CD4-positive, alpha-beta T cell (primary cell): Measurements from ENCODE around the gene TTC27. TPM values are rescaled to one million over a fixed set of nuclear protein-coding genes. Genes with fewer than 3 reads are reported as not detected.

Experiments
- ATAC-seq: fragments of 200-7000 bp; cut with Tn5 transposase; one replicate; pipeline ENCODE4 v1.10.0; 2022; ENCODE audit warnings: mild to moderate bottlenecking; ENCODE audit not compliant: poor library complexity
- CTCF ChIA-PET: fragments of 350-600 bp; sonication (Branson Sonifier 250); formaldehyde crosslinking; loops from one replicate; lab custom pipeline; 2021; ENCODE audit warnings: antibody characterized with exemption, inconsistent platforms; lab: Charles Lee
- POLR2A ChIA-PET: fragments of 350-600 bp; sonication (Branson Sonifier 250); formaldehyde crosslinking; loops from one replicate; lab custom pipeline; 2021; ENCODE audit warnings: antibody characterized with exemption, inconsistent platforms; lab: Charles Lee
- DNase-seq, 14 experiments: peaks; one replicate each; pipeline ENCODE4 v3.0.0-alpha.2; 2013 to 2020; ENCODE audit warnings: mixed read lengths in 2 of 14
- H3K27ac ChIP-seq, 2 donors: one replicate each; pipeline versions ENCODE4 v1.5.1 to v1.7.0; 2013; ENCODE audit warnings: low read length in 2 of 2, low read depth in 1 of 2, mild to moderate bottlenecking in 1 of 2
- H3K27me3 ChIP-seq, 2 experiments: 1 replicate in 1 of 2; 2 replicates in 1 of 2; pipeline versions ENCODE4 v1.6.1 to v1.7.0; 2013; ENCODE audit warnings: low read length in 2 of 2, control low read depth in 1 of 2, mild to moderate bottlenecking in 1 of 2, moderate library complexity in 1 of 2; ENCODE audit not compliant: insufficient read depth in 2 of 2, control insufficient read depth in 1 of 2
- H3K36me3 ChIP-seq: one replicate; pipeline ENCODE4 v1.6.1; 2013; ENCODE audit warnings: low read length, control low read depth; ENCODE audit not compliant: insufficient read depth
- H3K4me1 ChIP-seq: one replicate; pipeline ENCODE4 v1.6.1; 2013; ENCODE audit warnings: low read length, control low read depth; ENCODE audit not compliant: insufficient read depth
- H3K4me3 ChIP-seq: one replicate; pipeline ENCODE4 v1.5.1; 2013; ENCODE audit warnings: mild to moderate bottlenecking, low read length, moderate library complexity
- H3K9me3 ChIP-seq, 2 experiments: 1 replicate in 1 of 2; 2 replicates in 1 of 2; pipeline versions ENCODE4 v1.6.1 to v1.7.0; 2013; ENCODE audit warnings: low read length in 2 of 2, mild to moderate bottlenecking in 2 of 2, control low read depth in 1 of 2, moderate library complexity in 1 of 2; ENCODE audit not compliant: control insufficient read depth in 1 of 2, insufficient read depth in 1 of 2
- H3K27ac Mint-ChIP-seq: one replicate; pipeline ENCODE4 v1.8.0; 2020; ENCODE audit warnings: mixed read lengths
- H3K27me3 Mint-ChIP-seq: one replicate; pipeline ENCODE4 v1.8.0; 2021; ENCODE audit warnings: mixed read lengths
- H3K36me3 Mint-ChIP-seq: one replicate; pipeline ENCODE4 v1.8.0; 2021; ENCODE audit warnings: low read depth, mixed read lengths
- H3K4me1 Mint-ChIP-seq: one replicate; pipeline ENCODE4 v1.8.0; 2021; ENCODE audit warnings: low read depth, mixed read lengths
- H3K4me3 Mint-ChIP-seq: one replicate; pipeline ENCODE4 v1.8.0; 2020; ENCODE audit warnings: mild to moderate bottlenecking, mixed read lengths
- H3K9me3 Mint-ChIP-seq: one replicate; pipeline ENCODE4 v1.8.0; 2020; ENCODE audit warnings: mixed read lengths
- intact Hi-C, 2 experiments: fragments of 100-400 bp; cut with DNase I in 1 of 2; cut with micrococcal nuclease in 1 of 2; formaldehyde crosslinking; loops; one replicate each; pipeline versions ENCODE4 v1.15.1 to v1.9.0; 2023 to 2025; cut with DNase I, micrococcal nuclease
- total RNA-seq, 174 experiments: library from RNA in 2 of 174; stranded (reverse) in 2 of 174; gene quantifications; one replicate each; pipeline ENCODE4 v1.2.3 and lab custom pipeline; 2021 to 2026
- TF ChIP-seq, protein P1 (sequence below): fragments of 200-600 bp; IDR thresholded peaks from one replicate; pipeline ENCODE4 v1.8.0; 2022; ENCODE audit warnings: antibody characterized with exemption, mild to moderate bottlenecking

Gene TTC27
- total RNA-seq, 2 experiments from 2014 or later = 11.6 to 17.6 TPM

DNA sequence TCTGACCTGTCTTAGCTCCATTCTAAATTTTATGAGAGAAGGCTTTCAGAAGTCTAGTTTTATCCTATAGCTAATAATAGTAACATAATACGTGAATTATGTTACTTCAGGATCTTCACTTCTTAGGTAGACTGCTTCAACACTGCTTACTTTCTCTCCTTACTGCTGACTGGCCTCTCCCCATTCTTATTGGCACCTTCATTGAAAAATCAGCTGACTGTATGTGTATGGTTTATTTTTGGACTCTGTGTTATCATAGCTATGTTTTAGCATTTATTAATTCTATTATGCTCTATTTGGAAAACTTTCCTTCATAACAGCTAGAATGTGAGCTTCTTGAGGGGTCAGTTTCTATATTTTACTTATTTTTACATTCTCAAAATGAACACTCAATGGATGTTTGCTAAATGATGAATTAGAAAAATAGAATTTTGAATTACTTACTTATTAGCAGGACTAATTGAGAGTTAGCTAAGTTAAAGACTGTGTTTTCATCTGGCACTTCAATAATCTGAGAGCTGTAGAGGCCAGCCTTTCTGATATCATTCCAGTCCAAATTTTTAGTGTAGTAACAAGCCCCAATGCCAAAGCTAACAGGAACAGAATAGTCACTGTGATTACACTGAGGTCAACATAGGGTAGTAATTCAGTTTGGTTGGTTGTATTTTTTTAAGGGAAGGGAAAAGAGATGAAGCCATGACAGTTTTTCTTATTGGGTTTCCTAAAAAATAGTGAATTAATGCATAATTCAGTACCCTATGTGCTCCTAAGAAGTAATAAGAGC lies 92.3 kb downstream of the TTC27 start:
- intact Hi-C loops = no loop called here

GRCh38 chr2:32720771-32721170 lies 92.9 kb downstream of the TTC27 start:
- intact Hi-C loops = no loop called here
- no peak overlapping the region for H3K27ac ChIP-seq
- no peak overlapping the region for H3K27ac Mint-ChIP-seq
- peaks cover 4% of the 10 kb centered on the region for H3K4me1 Mint-ChIP-seq
- no peaks in the 10 kb centered on the region for H3K27me3 ChIP-seq
- TF ChIP-seq, protein P1, sequence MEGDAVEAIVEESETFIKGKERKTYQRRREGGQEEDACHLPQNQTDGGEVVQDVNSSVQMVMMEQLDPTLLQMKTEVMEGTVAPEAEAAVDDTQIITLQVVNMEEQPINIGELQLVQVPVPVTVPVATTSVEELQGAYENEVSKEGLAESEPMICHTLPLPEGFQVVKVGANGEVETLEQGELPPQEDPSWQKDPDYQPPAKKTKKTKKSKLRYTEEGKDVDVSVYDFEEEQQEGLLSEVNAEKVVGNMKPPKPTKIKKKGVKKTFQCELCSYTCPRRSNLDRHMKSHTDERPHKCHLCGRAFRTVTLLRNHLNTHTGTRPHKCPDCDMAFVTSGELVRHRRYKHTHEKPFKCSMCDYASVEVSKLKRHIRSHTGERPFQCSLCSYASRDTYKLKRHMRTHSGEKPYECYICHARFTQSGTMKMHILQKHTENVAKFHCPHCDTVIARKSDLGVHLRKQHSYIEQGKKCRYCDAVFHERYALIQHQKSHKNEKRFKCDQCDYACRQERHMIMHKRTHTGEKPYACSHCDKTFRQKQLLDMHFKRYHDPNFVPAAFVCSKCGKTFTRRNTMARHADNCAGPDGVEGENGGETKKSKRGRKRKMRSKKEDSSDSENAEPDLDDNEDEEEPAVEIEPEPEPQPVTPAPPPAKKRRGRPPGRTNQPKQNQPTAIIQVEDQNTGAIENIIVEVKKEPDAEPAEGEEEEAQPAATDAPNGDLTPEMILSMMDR = no peak
- ATAC-seq (no peak), DNase-seq (no peak)
- H3K36me3 Mint-ChIP-seq = peaks cover 82% of the 10 kb centered on the region
- H3K4me3 ChIP-seq = no peak overlapping the region
- no peaks in the 10 kb centered on the region for H3K9me3 ChIP-seq
- POLR2A ChIA-PET = no interaction called here
- H3K36me3 ChIP-seq = peaks cover 11% of the 10 kb centered on the region
- no peaks in the 10 kb centered on the region for H3K4me1 ChIP-seq
- H3K9me3 Mint-ChIP-seq = peaks cover 8% of the 10 kb centered on the region
- H3K27me3 Mint-ChIP-seq = no peaks in the 10 kb centered on the region
- CTCF ChIA-PET = no interaction called here
- H3K4me3 Mint-ChIP-seq = no peak overlapping the region

More for the DNA sequence above, 92.3 kb downstream of the TTC27 start:
- Mint-ChIP-seq H3K36me3 (peaks cover 82% of the 10 kb centered on the region), H3K9me3 (peaks cover 8% of the 10 kb centered on the region), H3K4me3 (no peak overlapping the region), H3K27me3 (no peaks in the 10 kb centered on the region), H3K27ac (no peak overlapping the region), H3K4me1 (peaks cover 10% of the 10 kb centered on the region)
- Histone ChIP-seq H3K4me3 (no peak overlapping the region), H3K4me1 (no peaks in the 10 kb centered on the region), H3K36me3 (peaks cover 8% of the 10 kb centered on the region), H3K9me3 (no peaks in the 10 kb centered on the region), H3K27me3 (no peaks in the 10 kb centered on the region), H3K27ac (no peak overlapping the region)
- no peak for ATAC-seq
- POLR2A ChIA-PET = no interaction called here
- TF ChIP-seq, protein P1 = no peak
- DNase-seq = no peak
- CTCF ChIA-PET = no interaction called here

DNA sequence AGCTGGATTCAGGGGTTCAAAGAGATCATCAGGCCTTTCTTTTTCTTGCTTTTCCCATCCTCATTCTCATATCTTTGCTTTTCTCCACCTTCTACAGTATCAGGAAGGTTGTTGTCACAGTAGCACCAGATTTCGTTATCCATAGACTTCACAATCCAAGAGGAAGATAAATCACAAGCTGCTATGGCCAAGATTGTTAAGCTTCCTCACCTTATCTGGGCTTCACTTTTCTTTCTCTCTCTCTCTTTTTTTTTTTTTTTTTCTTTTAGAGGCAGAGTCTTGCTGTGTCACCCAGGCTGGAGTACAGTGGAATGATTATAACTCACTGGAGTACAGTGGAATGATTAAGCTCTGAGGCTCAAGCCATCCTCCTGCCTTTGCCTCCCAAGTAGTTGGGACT lies 93.5 kb downstream of the TTC27 start:
- peaks cover 4% of the 10 kb centered on the region for H3K4me1 Mint-ChIP-seq
- intact Hi-C loops = no loop called here
- no peak overlapping the region for H3K27ac Mint-ChIP-seq
- POLR2A ChIA-PET = no interaction called here
- no peak overlapping the region for H3K4me3 Mint-ChIP-seq
- peaks cover 82% of the 10 kb centered on the region for H3K36me3 Mint-ChIP-seq
- Histone ChIP-seq H3K27me3 (no peaks in the 10 kb centered on the region), H3K4me1 (no peaks in the 10 kb centered on the region), H3K4me3 (no peak overlapping the region), H3K36me3 (peaks cover 12% of the 10 kb centered on the region), H3K9me3 (no peaks in the 10 kb centered on the region), H3K27ac (no peak overlapping the region)
- ATAC-seq (no peak), DNase-seq (no peak)
- H3K27me3 Mint-ChIP-seq = no peaks in the 10 kb centered on the region
- peaks cover 11% of the 10 kb centered on the region for H3K9me3 Mint-ChIP-seq
- TF ChIP-seq, protein P1 = no peak
- CTCF ChIA-PET = no interaction called here
